GM12878 (cell line): ENCODE data around the gene SKAP1. TPM values are rescaled to one million over a fixed set of nuclear protein-coding genes. Genes with fewer than 3 reads are reported as not detected.

Experiments used
- ATAC-seq: fragments of 200-7000 bp; cut with Tn5 transposase; 3 replicates; pipeline ENCODE4 v1.9.1; 2020; ENCODE audit warnings: mild to moderate bottlenecking, moderate library complexity
- BruUV-seq: library from RNA; stranded (reverse); fragments of 400-500 nt; replicated peaks from 2 replicates; lab custom pipeline; 2021; lab: Mats Ljungman, UMichigan
- CTCF ChIA-PET: fragments of 300-600 bp; sonication (Branson Sonifier 250); formaldehyde crosslinking; extraction: SDS; loops from one replicate; lab custom pipeline; 2021; ENCODE audit warnings: inconsistent platforms; lab: Yijun Ruan, JAX
- POLR2A ChIA-PET: fragments of 350-600 bp; formaldehyde crosslinking; extraction: SDS; loops from one replicate; lab custom pipeline; 2021; ENCODE audit warnings: inconsistent platforms; lab: Charles Lee
- RAD21 ChIA-PET: fragments of 300-600 bp; sonication (Branson Sonifier 250); formaldehyde crosslinking; loops from one replicate; lab custom pipeline; 2023; ENCODE audit warnings: antibody characterized with exemption; ENCODE audit not compliant: unreplicated experiment; lab: Charles Lee
- SMC1A ChIA-PET: fragments of 300-600 bp; sonication (Branson Sonifier 250); formaldehyde crosslinking; loops from one replicate; lab custom pipeline; 2023; ENCODE audit not compliant: unreplicated experiment, uncharacterized antibody; lab: Charles Lee
- DNase-seq: peaks from one replicate; pipeline ENCODE4 v3.0.0-alpha.2; 2011; ENCODE audit warnings: low read depth, low spot score
- FAIRE-seq: peaks from 3 replicates; lab custom pipeline; 2011; peaks lifted over from hg19 to GRCh38; lab: Jason Lieb, UNC
- H2AFZ ChIP-seq: 2 replicates; pipeline ENCODE4 v1.6.0; 2011; ENCODE audit warnings: low read depth, low read length, control low read depth; ENCODE audit not compliant: control insufficient read depth
- H3K27ac ChIP-seq: 2 replicates; pipeline ENCODE4 v1.5.1; 2011; ENCODE audit warnings: control low read depth; ENCODE audit not compliant: control insufficient read depth, insufficient read depth
- H3K27me3 ChIP-seq, 2 experiments: replicated peaks in 1 of 2; 2 replicates each; pipeline versions ENCODE4 v1.6.0 to v1.6.1; 2011; ENCODE audit warnings: low read length in 1 of 2; ENCODE audit not compliant: control insufficient read depth in 2 of 2, insufficient read depth in 2 of 2
- H3K36me3 ChIP-seq, 2 experiments: 2 replicates each; pipeline ENCODE4 v1.5.1; 2011; ENCODE audit warnings: low read length in 1 of 2; ENCODE audit not compliant: control insufficient read depth in 2 of 2, insufficient read depth in 2 of 2
- H3K4me1 ChIP-seq: 2 replicates; pipeline ENCODE4 v1.6.1; 2011; ENCODE audit warnings: mild to moderate bottlenecking, low read length, moderate library complexity, mixed read lengths; ENCODE audit not compliant: control insufficient read depth, insufficient read depth
- H3K4me2 ChIP-seq: 2 replicates; pipeline ENCODE4 v1.6.0; 2011; ENCODE audit warnings: control low read depth; ENCODE audit not compliant: control insufficient read depth, insufficient read depth
- H3K4me3 ChIP-seq: fragments of 200-600 bp; sonication (generic); 2 replicates; pipeline ENCODE4 v1.5.1; 2016
- H3K79me2 ChIP-seq: 2 replicates; pipeline ENCODE4 v1.6.0; 2011; ENCODE audit warnings: low read length; ENCODE audit not compliant: control insufficient read depth, insufficient read depth
- H3K9ac ChIP-seq: 2 replicates; pipeline ENCODE4 v1.8.0; 2011; ENCODE audit warnings: low read length, control low read depth, mixed read lengths; ENCODE audit not compliant: control insufficient read depth, insufficient read depth
- H3K9me3 ChIP-seq: replicated peaks from 3 replicates; pipeline ENCODE4 v1.5.1; 2011; ENCODE audit warnings: mild to moderate bottlenecking, low read length; ENCODE audit not compliant: control insufficient read depth, insufficient read depth
- H4K20me1 ChIP-seq: 2 replicates; pipeline ENCODE4 v1.6.0; 2011; ENCODE audit not compliant: control insufficient read depth, insufficient read depth
- ATF2 ChIP-seq: IDR thresholded peaks from 2 replicates; pipeline ENCODE4 v1.6.1; 2012; ENCODE audit warnings: low read length, inconsistent platforms
- CBX3 ChIP-seq: fragments of 200-600 bp; sonication (generic); IDR thresholded peaks from 2 replicates; pipeline ENCODE4 v1.6.1; 2016; ENCODE audit warnings: low read depth, borderline replicate concordance
- ELK1 ChIP-seq: IDR thresholded peaks from 2 replicates; pipeline ENCODE4 v1.6.1; 2012; ENCODE audit warnings: low read depth, low read length, improper control_type of control experiment
- HDAC6 ChIP-seq: fragments of 200-600 bp; sonication (generic); IDR thresholded peaks from one replicate; pipeline ENCODE4 v1.8.0; 2017; ENCODE audit warnings: antibody characterized with exemption; ENCODE audit not compliant: unreplicated experiment
- KLF5 ChIP-seq: fragments of 450-650 bp; IDR thresholded peaks from 2 replicates; pipeline ENCODE4 v1.6.1; 2014; ENCODE audit warnings: mild to moderate bottlenecking; ENCODE audit not compliant: partially characterized antibody
- NFYA ChIP-seq: IDR thresholded peaks from 2 replicates; pipeline ENCODE4 v1.6.1; 2011; ENCODE audit warnings: low read depth, mild to moderate bottlenecking, low read length, improper control_type of control experiment, borderline replicate concordance
- PML ChIP-seq: IDR thresholded peaks from 2 replicates; pipeline ENCODE4 v1.6.1; 2012; ENCODE audit warnings: low read length, inconsistent platforms
- RELB ChIP-seq: fragments of 450-650 bp; IDR thresholded peaks from 2 replicates; pipeline ENCODE4 v1.6.1; 2017; ENCODE audit warnings: low read depth, mild to moderate bottlenecking, moderate library complexity
- SIN3A ChIP-seq: IDR thresholded peaks from 2 replicates; pipeline ENCODE4 v1.6.1; 2012; ENCODE audit warnings: low read depth, low read length, improper control_type of control experiment
- SREBF2 ChIP-seq: IDR thresholded peaks from 2 replicates; pipeline ENCODE4 v1.6.1; 2012; ENCODE audit warnings: mild to moderate bottlenecking, low read length
- TCF3 ChIP-seq: IDR thresholded peaks from 2 replicates; pipeline ENCODE4 v1.6.1; 2012; ENCODE audit warnings: low read depth, mild to moderate bottlenecking, low read length, borderline replicate concordance; ENCODE audit not compliant: insufficient read depth
- ZBED1 ChIP-seq: IDR thresholded peaks from 2 replicates; pipeline ENCODE4 v1.6.1; 2016; ENCODE audit warnings: borderline replicate concordance
- ZBTB40 ChIP-seq: fragments of 450-650 bp; IDR thresholded peaks from 2 replicates; pipeline ENCODE4 v1.6.1; 2016; ENCODE audit warnings: mild to moderate bottlenecking, moderate library complexity, borderline replicate concordance
- ZZZ3 ChIP-seq: IDR thresholded peaks from 2 replicates; pipeline ENCODE4 v1.6.1; 2011; ENCODE audit warnings: low read depth; ENCODE audit not compliant: control insufficient read depth, insufficient read length
- WGBS: methylation state at CpG from one replicate; pipeline ENCODE4 v1.1.6; 2016; ENCODE audit warnings: low lambda C conversion rate; ENCODE audit not compliant: insufficient replicate concordance, insufficient coverage; ENCODE audit errors: missing lambda C conversion rate; 5-methylcytosine and 5-hydroxymethylcytosine counted together
- in situ Hi-C: fragments of 300-500 bp; cut with MboI; formaldehyde crosslinking; loops from 9 replicates; pipeline ENCODE4 v1.14.3; 2018; ENCODE audit warnings: mixed read lengths
- intact Hi-C: fragments of 100-400 bp; cut with micrococcal nuclease; formaldehyde crosslinking; loops from one replicate; pipeline ENCODE4 v1.14.2; 2022; ENCODE audit not compliant: unreplicated experiment
- polyA plus RNA-seq, 11 experiments: library from polyadenylated mRNA; depleted of rRNA in 4 of 11; unstranded in 6 of 11; stranded (reverse) in 5 of 11; fragments of >200 nt; fragmentation: Nextera tagmentation in 4 of 11; fragmentation: Illumina TruSeq in 1 of 11; extraction: Ambion mirVana in 4 of 11; extraction: Trizol in 1 of 11; gene quantifications; 1 replicate in 1 of 11; 2 replicates in 10 of 11; pipeline versions ENCODE4 v1.2.1 to v1.2.3, GENCODE V29; 2011 to 2016; ENCODE audit warnings: inconsistent platforms in 2 of 11, missing spikeins in 2 of 11, low read depth in 1 of 11
- total RNA-seq, 4 experiments: library from RNA; depleted of rRNA in 3 of 4; stranded (reverse); fragments of >200 nt in 3 of 4; fragmentation: Illumina TruSeq in 1 of 4; extraction: Trizol in 1 of 4; gene quantifications; 2 replicates each; pipeline versions ENCODE4 v1.2.1 to v1.2.3, GENCODE V29; 2013 to 2021

Gene SKAP1
- total and polyA plus RNA-seq, 10 of the 15 experiments (the other 5 are each of a cell fraction or from before 2014, with no cell fraction given) = 17.1 to 97.6 (median 35.9) TPM

- TF ChIP-seq RELB (no peak), TCF3 (no peak), NFYA (no peak), HDAC6 (no peak), ZZZ3 (no peak), KLF5 (no peak), ATF2 (no peak), PML (no peak)
Measured at GRCh38 chr17:48137656-48138055, 292.4 kb downstream of the SKAP1 start (continued).

- H3K9ac ChIP-seq = no peak overlapping the region
- H4K20me1 ChIP-seq = no peaks in the 10 kb centered on the region
- H3K9me3 ChIP-seq = no peaks in the 10 kb centered on the region
- in situ Hi-C loops = loop anchor here (5.0 kb wide), 1 partner anchor 108 kb away; no protein-coding TSS in a partner anchor
- H3K27me3 ChIP-seq = no peaks in the 10 kb centered on the region
- BruUV-seq = TSS peak; percentile 22
- H2AFZ ChIP-seq = no peak overlapping the region
- ATAC-seq = peak; percentile 45; the same call in 2 of the 3 replicates
- DNase-seq = no peak
- CTCF ChIA-PET = interaction anchor here (0.7 to 8.5 kb wide), 10 partner anchors 10 to 481 kb away, joined by 3 to 223 read pairs (median 4); partner anchors contain the start of genes HOXB5 and SNX11
- H3K4me3 ChIP-seq = no peak overlapping the region
- H3K79me2 ChIP-seq = no peaks in the 10 kb centered on the region
- 81% methylated on average over 3 of the region's 3 CpGs for WGBS
- no peaks in the 10 kb centered on the region for H3K4me1 ChIP-seq
- H3K36me3 ChIP-seq = no peaks in the 10 kb centered on the region; a peak in 1 of 4 replicates
- SMC1A ChIA-PET = interaction anchor here (1.5 to 16.1 kb wide), 4 partner anchors 10 to 100 kb away, joined by 3 to 205 read pairs (median 6); no protein-coding TSS in a partner anchor
- intact Hi-C loops = loop anchor here (2.0 kb wide), 1 partner anchor 484 kb away; no protein-coding TSS in a partner anchor
- no peak overlapping the region for H3K27ac ChIP-seq
- no peak for FAIRE-seq
- POLR2A ChIA-PET = interaction anchor here (0.6 to 1.5 kb wide), 2 partner anchors 21 to 63 kb away, joined by 3 read pairs; no protein-coding TSS in a partner anchor
- no peak overlapping the region for H3K4me2 ChIP-seq
- RAD21 ChIA-PET = interaction anchor here (0.6 to 6.7 kb wide), 5 partner anchors 8 to 110 kb away, joined by 3 to 92 read pairs (median 4); no protein-coding TSS in a partner anchor
- TF ChIP-seq CBX3 (no peak), ZBED1 (no peak), SIN3A (no peak), SREBF2 (no peak), ZBTB40 (no peak), ELK1 (no peak)
Measured at GRCh38 chr17:48134912-48135480, 295.0 kb downstream of the SKAP1 start.
